ENCODE measurements around the gene SCNN1A.
"Not testable (repeated sequence)": the region's sequence is repeated elsewhere in the genome, so short reads cannot be mapped to it uniquely, and the experiment has no call there.

DNA sequence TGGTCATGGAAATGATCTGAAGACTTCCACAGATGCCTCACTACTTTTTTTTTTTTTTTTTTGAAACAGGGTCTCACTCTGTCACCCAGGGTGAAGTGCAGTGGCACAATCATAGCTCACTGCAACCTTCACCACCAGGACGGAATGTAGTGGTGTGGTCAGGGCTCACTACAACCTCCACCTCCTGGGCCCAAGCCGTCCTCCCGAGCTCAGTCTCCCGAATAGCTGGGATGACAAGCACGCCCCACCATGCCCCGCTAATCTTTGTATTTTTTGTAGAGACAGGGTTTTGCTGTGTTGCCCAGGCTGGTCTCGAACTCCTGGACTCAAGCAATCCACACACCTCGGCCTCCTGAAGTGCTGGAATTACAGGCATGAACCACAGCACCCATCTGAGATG lies 36.8 kb downstream of the SCNN1A start:
- TF ChIP-seq ZNF274 (IDR thresholded peaks at IDR 0.05; ENCODE audit: low read depth, low read length); SUZ12 (IDR thresholded peaks at IDR 0.05; ENCODE audit: extremely low read depth, insufficient read depth, insufficient read length); YY1 (IDR thresholded peaks at IDR 0.05; ENCODE audit: insufficient read depth, insufficient read length): not testable (repeated sequence)

Measured in NT2/D1 (cell line).